ENCODE results near the gene DNM1. TPM values are rescaled to one million over a fixed set of nuclear protein-coding genes. Genes with fewer than 3 reads are reported as not detected.
A peak's percentile ranks its signal among the peaks of the same experiment; 100 is the strongest.

The DNM1 gene
- total and polyA plus RNA-seq, 10 of the 15 experiments (the other 5 are each of a cell fraction or from before 2014, with no cell fraction given): 0.06 to 0.67 (median 0.19) TPM; not detected in 3

GRCh38 chr9:128254855-128255759, 51.9 kb downstream of the DNM1 start:
- DNase-seq (ENCODE audit: low read depth, low spot score) (no peak), FAIRE-seq (peak; percentile 7), ATAC-seq (peak; percentile 77)
- H2AFZ ChIP-seq (ENCODE audit: control insufficient read depth, low read depth, low read length): no peak overlapping the region
- no peaks in the 10 kb centered on the region for H3K9me3 ChIP-seq (replicated peaks; ENCODE audit: control insufficient read depth, insufficient read depth, low read length)
- H3K27me3 ChIP-seq (replicated peaks in 1 of 2; ENCODE audit: control insufficient read depth in 2 of 2, insufficient read depth in 2 of 2, low read length in 1 of 2): peaks cover 0 to 3% of the 10 kb centered on the region in 2 experiments; a peak in 2 of 4 replicates
- no peaks in the 10 kb centered on the region for H3K4me1 ChIP-seq (ENCODE audit: control insufficient read depth, insufficient read depth, low read length)
- ChIA-PET SMC1A (ENCODE audit: uncharacterized antibody, unreplicated experiment) (interaction anchor here (1.0 to 1.1 kb wide), 2 partner anchors 21 to 86 kb away, joined by 4 read pairs; partner anchors contain the start of genes GOLGA2 and SWI5), POLR2A (interaction anchor here (0.6 kb wide), 2 partner anchors 26 to 182 kb away, joined by 4 to 6 read pairs; no protein-coding TSS in a partner anchor), RAD21 (ENCODE audit: unreplicated experiment) (interaction anchor here (0.6 to 1.3 kb wide), 3 partner anchors 86 to 107 kb away, joined by 3 to 5 read pairs (median 3); no protein-coding TSS in a partner anchor), CTCF (interaction anchor here (0.6 to 1.9 kb wide), 17 partner anchors 9 to 492 kb away, joined by 3 to 12 read pairs (median 3); no protein-coding TSS in a partner anchor)
- 23% methylated on average over 18 of the region's 18 CpGs for WGBS (ENCODE audit: insufficient coverage, insufficient replicate concordance, low lambda C conversion rate, missing lambda C conversion rate)
- no peaks in the 10 kb centered on the region for H3K79me2 ChIP-seq (ENCODE audit: control insufficient read depth, insufficient read depth, low read length)
- H3K36me3 ChIP-seq (ENCODE audit: control insufficient read depth in 2 of 2, insufficient read depth in 2 of 2, low read length in 1 of 2): peaks cover 3 to 8% of the 10 kb centered on the region in 2 experiments
- intact Hi-C loops (cut with micrococcal nuclease; ENCODE audit: unreplicated experiment) (no loop called here), in situ Hi-C loops (cut with MboI) (no loop called here)
- H3K4me2 ChIP-seq (ENCODE audit: control insufficient read depth, insufficient read depth): no peak overlapping the region
- H3K27ac ChIP-seq (ENCODE audit: control insufficient read depth, insufficient read depth): no peak overlapping the region
- no TSS peak for BruUV-seq (replicated peaks)
- no peaks in the 10 kb centered on the region for H4K20me1 ChIP-seq (ENCODE audit: control insufficient read depth, insufficient read depth)
- H3K4me3 ChIP-seq: no peak overlapping the region
- H3K9ac ChIP-seq (ENCODE audit: control insufficient read depth, insufficient read depth, low read length): no peak overlapping the region
- TF ChIP-seq ZBTB40 (IDR thresholded peaks at IDR 0.05; ENCODE audit: borderline replicate concordance) (no peak), NR2C1 (IDR thresholded peaks at IDR 0.05) (no peak), FOXK2 (IDR thresholded peaks at IDR 0.05) (no peak), KLF5 (IDR thresholded peaks at IDR 0.05; ENCODE audit: partially characterized antibody) (no peak), PBX3 (IDR thresholded peaks at IDR 0.05; ENCODE audit: insufficient replicate concordance, low read depth, low read length) (no peak), ZNF217 (IDR thresholded peaks at IDR 0.05) (no peak), CBX3 (IDR thresholded peaks at IDR 0.05; ENCODE audit: borderline replicate concordance, low read depth) (no peak), PKNOX1 (IDR thresholded peaks at IDR 0.05) (no peak), ASH2L (IDR thresholded peaks at IDR 0.05; ENCODE audit: borderline replicate concordance, low read depth) (no peak), JUNB (IDR thresholded peaks at IDR 0.05) (no peak), PAX8 (IDR thresholded peaks at IDR 0.05) (no peak), TCF3 (IDR thresholded peaks at IDR 0.05; ENCODE audit: borderline replicate concordance, insufficient read depth, low read depth, low read length) (no peak), SPI1 (IDR thresholded peaks at IDR 0.05; ENCODE audit: borderline replicate concordance, insufficient read depth, low read depth, low read length) (no peak), YBX1 (IDR thresholded peaks at IDR 0.05) (no peak), TAF1 (IDR thresholded peaks at IDR 0.05; ENCODE audit: borderline replicate concordance, low read depth, low read length) (no peak)
